GM20000 (cell line): ENCODE results near the gene OR2T3.
A peak's percentile ranks its signal among the peaks of the same experiment; 100 is the strongest.
"Not testable (repeated sequence)": the region's sequence is repeated elsewhere in the genome, so short reads cannot be mapped to it uniquely, and the experiment has no call there.

ENCODE experiments used
- DNase-seq: peaks from one replicate; pipeline ENCODE4 v3.0.0; 2012; ENCODE audit warnings: low spot score
- CTCF ChIP-seq: IDR thresholded peaks from 2 replicates; pipeline ENCODE4 v1.5.1; 2012; ENCODE audit warnings: mild to moderate bottlenecking, control low read depth; ENCODE audit errors: extremely low read depth, missing control alignments

OR2T3 gene

GRCh38 chr1:248471154-248471553, 2.0 kb upstream of the OR2T3 start:
- DNase-seq = no peak
- TF ChIP-seq CTCF = no peak

- not testable (repeated sequence) for DNase-seq
Observed at GRCh38 chr1:248472111-248472510, 1.0 kb upstream of the OR2T3 start.

GRCh38 chr1:248475660-248476059, 2.5 kb downstream of the OR2T3 start:
- DNase-seq = not testable (repeated sequence)

- peak; percentile 2 for DNase-seq
Observed at GRCh38 chr1:248481686-248482579, 8.8 kb downstream of the OR2T3 start.

GRCh38 chr1:248488289-248488688, 15.1 kb downstream of the OR2T3 start, which contains the start of gene OR2T5:
Gene OR2T5, plus strand, starts transcription at chr1:248488589. Its CDS starts 0 bp downstream, at chr1:248488589.
- DNase-seq = not testable (repeated sequence)

- not testable (repeated sequence) for DNase-seq
Observed at GRCh38 chr1:248496661-248497060, 23.5 kb downstream of the OR2T3 start.

- not testable (repeated sequence) for DNase-seq
Observed at GRCh38 chr1:248500305-248501035, 27.3 kb downstream of the OR2T3 start.

- DNase-seq = not testable (repeated sequence)
Observed at GRCh38 chr1:248507773-248508172, 34.6 kb downstream of the OR2T3 start, which contains the start of gene OR2G6. Gene OR2G6, plus strand, starts transcription at chr1:248508073. Its CDS starts 13,574 bp downstream, at chr1:248521647.

GRCh38 chr1:248510217-248510616, 37.1 kb downstream of the OR2T3 start:
- not testable (repeated sequence) for DNase-seq

- DNase-seq = no peak
- TF ChIP-seq CTCF = no peak
Observed at GRCh38 chr1:248521856-248522255, 48.7 kb downstream of the OR2T3 start.
